Activated gamma-delta T cell treated with Interleukin-2 at 50 U/mL for 16 hours (primary cell): ENCODE results near the gene IFITM5.

Experiments
- DNase-seq: peaks from one replicate; pipeline ENCODE4 v3.0.0-alpha.2; 2020

IFITM5 gene

GRCh38 chr11:257766-258493 lies 41.4 kb downstream of the IFITM5 start:
- no peak for DNase-seq

DNA sequence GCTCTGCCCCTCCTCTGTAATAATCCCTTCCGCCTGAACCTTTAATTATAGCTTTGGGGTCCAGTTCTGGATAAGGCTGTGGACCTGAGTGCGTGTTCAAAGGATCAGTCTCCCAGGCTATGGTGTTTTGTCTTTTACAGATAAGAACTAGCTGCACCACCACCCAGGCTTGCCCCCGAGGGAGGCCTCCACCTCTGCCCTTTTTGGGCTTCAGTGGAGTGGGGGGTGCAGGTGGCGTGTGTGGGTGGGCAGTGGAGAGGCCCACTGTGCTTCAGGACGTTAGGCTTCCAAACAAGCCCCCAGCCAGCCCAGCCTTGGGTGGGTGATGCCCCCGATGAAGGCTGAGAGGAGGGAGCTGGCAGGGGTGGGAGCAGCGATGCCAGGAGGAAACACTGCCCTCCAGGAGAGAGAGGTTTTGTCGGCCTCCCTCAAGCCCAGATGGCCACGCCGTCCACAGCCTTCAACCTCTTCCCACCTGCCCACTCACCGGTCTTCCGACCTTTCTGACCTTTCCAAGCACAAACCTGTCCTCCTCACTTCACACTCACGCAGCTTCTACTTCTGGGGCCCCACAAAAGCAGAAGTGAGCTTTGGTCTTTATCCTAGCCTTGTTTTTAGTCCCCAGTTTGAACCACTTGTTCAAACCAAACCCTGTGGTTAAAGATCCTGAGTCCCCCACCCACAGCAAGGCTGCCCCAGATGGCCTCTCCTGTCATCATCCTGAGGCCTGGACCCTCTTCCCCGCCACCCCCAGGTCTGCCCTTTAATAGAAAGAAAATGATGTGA lies 42.2 kb downstream of the IFITM5 start:
- DNase-seq: no peak

DNA sequence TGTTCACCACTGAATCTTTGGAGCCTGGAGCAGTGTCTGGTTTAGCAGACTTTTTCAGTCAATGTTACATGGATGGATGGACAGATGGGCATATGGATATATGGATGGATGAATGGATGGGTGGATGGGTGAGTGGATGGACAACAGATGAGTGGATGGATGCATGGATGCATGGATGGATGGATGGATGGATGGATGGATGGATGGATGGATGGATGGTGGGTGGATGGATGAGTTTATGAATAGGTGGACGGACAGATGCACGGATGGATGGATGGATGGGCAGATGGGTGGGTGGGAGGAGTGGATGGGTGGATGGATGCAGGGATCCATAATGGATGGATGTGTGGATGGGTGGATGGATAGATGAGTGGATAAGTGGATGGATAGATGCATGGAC lies 43.5 kb downstream of the IFITM5 start:
- DNase-seq: no peak

DNA sequence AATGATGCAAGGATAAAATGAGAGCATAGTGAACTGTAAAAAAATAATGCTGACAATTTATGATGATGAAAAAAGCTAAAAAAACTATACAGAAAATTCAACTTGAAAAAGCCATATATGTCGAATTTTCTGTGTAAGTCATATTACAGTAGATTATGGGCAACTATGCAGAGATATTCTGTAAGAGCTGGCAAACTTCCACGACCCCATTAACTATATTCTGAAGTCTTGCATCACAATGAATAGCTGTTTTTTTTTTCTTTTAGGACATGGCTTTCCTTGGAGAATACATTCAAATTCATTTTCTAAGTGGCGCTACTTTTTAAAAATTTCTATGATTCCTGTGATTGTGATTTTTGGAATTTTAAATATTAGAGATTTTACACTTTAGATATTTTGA lies 44.1 kb downstream of the IFITM5 start:
- no peak for DNase-seq

DNA sequence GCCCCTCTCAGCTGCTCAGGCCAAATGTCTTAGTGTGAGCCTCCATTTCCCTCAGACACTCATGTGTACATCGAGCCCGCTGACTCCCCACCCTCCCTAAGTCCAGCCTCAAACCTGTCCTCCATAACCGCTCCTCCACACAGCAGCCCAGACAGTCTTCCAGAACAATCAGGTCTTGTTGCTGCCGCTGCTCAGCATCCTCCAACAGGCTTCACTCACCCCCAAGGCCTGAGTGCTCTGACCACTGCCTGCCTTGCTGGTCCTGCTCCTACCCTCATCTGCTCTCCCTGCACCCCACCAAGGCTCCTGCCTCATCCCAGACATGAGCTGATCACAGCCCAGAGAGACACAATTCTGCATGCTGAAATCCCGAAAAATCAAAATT lies 45.4 kb downstream of the IFITM5 start:
- DNase-seq: no peak

DNA sequence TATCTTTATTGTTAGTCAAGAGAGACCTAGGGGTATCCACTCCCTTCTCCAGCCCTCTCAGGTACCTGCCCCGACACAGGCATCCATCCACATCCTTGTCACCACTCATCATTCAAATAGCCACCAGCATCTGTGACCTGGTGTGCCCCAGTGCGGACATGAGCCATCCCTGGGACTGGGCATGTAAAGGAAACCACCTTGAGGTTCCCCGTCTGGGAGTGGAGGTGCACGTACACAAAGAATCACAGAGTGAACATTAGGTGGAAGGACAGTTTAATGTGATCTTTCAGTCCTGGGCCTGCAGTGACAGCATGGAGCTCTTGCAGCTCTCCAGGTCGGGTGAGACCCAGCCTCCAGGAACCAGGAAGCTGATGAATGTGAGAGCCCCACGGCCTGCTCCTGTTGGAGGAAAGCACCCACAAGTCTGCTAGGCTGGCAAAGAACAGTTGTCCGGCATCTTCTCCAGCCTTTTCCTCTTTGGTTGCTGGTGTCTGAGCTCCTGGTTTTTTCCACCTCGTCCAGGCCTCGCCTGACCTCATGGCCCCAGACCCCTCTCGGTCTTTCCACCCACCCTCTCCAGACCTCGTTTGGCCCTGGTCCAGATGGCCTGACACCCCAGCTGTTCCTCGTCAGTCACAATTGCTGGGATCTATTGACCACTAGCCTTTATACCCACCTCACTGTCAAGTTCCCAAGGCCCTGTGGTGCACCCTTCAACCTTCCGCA lies 46.0 kb downstream of the IFITM5 start:
- DNase-seq: no peak

GRCh38 chr11:252666-253065 lies 46.7 kb downstream of the IFITM5 start:
- no peak for DNase-seq

GRCh38 chr11:251550-251949 lies 47.8 kb downstream of the IFITM5 start:
- no peak for DNase-seq

- DNase-seq: peak; percentile 83
Measured at GRCh38 chr11:250740-251299, 48.5 kb downstream of the IFITM5 start.

- DNase-seq: no peak
Measured at GRCh38 chr11:250274-250673, 49.1 kb downstream of the IFITM5 start.

GRCh38 chr11:249062-249461 lies 50.3 kb downstream of the IFITM5 start:
- no peak for DNase-seq
